ENCODE measurements around the gene JCAD. TPM values are rescaled to one million over a fixed set of nuclear protein-coding genes. Genes with fewer than 3 reads are reported as not detected.

Gene JCAD
- polyA plus RNA-seq, 1 of the 3 experiments (the other 2 are of a cell fraction) = 19.0 TPM

- H3K9me3 ChIP-seq = no peaks in the 10 kb centered on the region
- H3K4me1 ChIP-seq (ENCODE audit: control insufficient read depth in 1 of 2, insufficient read depth in 2 of 2, low read depth in 1 of 2, low read length in 1 of 2) = peaks cover 7% of the 10 kb centered on the region in 2 experiments; a peak in 3 of 4 replicates
- H3K27ac ChIP-seq (ENCODE audit: low read depth in 2 of 2, low read length in 1 of 2) = no peak overlapping the region
- no peaks in the 10 kb centered on the region for H3K9me2 ChIP-seq
- ChIA-PET CTCF (interaction anchor here (0.6 to 1.5 kb wide), 3 partner anchors 11 to 22 kb away, joined by 3 read pairs; no protein-coding TSS in a partner anchor), POLR2A (no interaction called here)
- H3K9ac ChIP-seq = no peak overlapping the region
- no peaks in the 10 kb centered on the region for H3K27me3 ChIP-seq (ENCODE audit: insufficient read depth)
- TF ChIP-seq JUND (IDR thresholded peaks at IDR 0.05) = no peak
- no peak for TF ChIP-seq CTCF (IDR thresholded peaks at IDR 0.05)
- TF ChIP-seq SMC3 (IDR thresholded peaks at IDR 0.05; ENCODE audit: low read depth, low read length) = no peak
- TF ChIP-seq RAD21 (IDR thresholded peaks at IDR 0.05; ENCODE audit: low read length) = no peak
- TF ChIP-seq TCF12 (IDR thresholded peaks at IDR 0.05) = no peak
- TF ChIP-seq TAF1 (IDR thresholded peaks at IDR 0.05; ENCODE audit: borderline replicate concordance, low read depth, low read length) = no peak
- no peak for TF ChIP-seq TEAD4 (IDR thresholded peaks at IDR 0.05; ENCODE audit: borderline replicate concordance, insufficient read depth)
- TF ChIP-seq RCOR1 (IDR thresholded peaks at IDR 0.05; ENCODE audit: low read length) = no peak
- TF ChIP-seq ELF1 (IDR thresholded peaks at IDR 0.05) = no peak
- no peak for TF ChIP-seq REST (IDR thresholded peaks at IDR 0.05; ENCODE audit: low read depth, low read length)
- H3F3A ChIP-seq (replicated peaks; ENCODE audit: insufficient read depth) = no peaks in the 10 kb centered on the region
- H2AFZ ChIP-seq (ENCODE audit: low read depth) = no peak overlapping the region
- H3K4me2 ChIP-seq = no peak overlapping the region
- H3K4me3 ChIP-seq (ENCODE audit: low read depth in 2 of 2, low read length in 1 of 2) = no peak overlapping the region
- no peak for DNase-seq
- H4K20me1 ChIP-seq (ENCODE audit: insufficient read depth) = no peaks in the 10 kb centered on the region
- H3K36me3 ChIP-seq (replicated peaks in 1 of 2; ENCODE audit: control insufficient read depth in 1 of 2, insufficient read depth in 2 of 2, low read length in 1 of 2) = no peaks in the 10 kb centered on the region
- 57% methylated on average over 2 of the region's 2 CpGs for WGBS (ENCODE audit: low lambda C conversion rate)
- no peaks in the 10 kb centered on the region for H3K79me2 ChIP-seq (ENCODE audit: insufficient read depth)
Observed at GRCh38 chr10:30074090-30074489, 14.7 kb upstream of the JCAD start.

GRCh38 chr10:30073767-30074060 is 14.3 kb upstream of the JCAD start:
- Histone ChIP-seq H3K4me2 (no peak overlapping the region), H3F3A (replicated peaks; ENCODE audit: insufficient read depth) (no peaks in the 10 kb centered on the region), H3K4me1 (ENCODE audit: control insufficient read depth in 1 of 2, insufficient read depth in 2 of 2, low read depth in 1 of 2, low read length in 1 of 2) (peaks cover 7% of the 10 kb centered on the region in 2 experiments; a peak in 3 of 4 replicates), H3K9me3 (no peaks in the 10 kb centered on the region), H3K79me2 (ENCODE audit: insufficient read depth) (no peaks in the 10 kb centered on the region), H3K9me2 (no peaks in the 10 kb centered on the region), H3K27ac (ENCODE audit: low read depth in 2 of 2, low read length in 1 of 2) (no peak overlapping the region), H2AFZ (ENCODE audit: low read depth) (no peak overlapping the region), H3K4me3 (ENCODE audit: low read depth in 2 of 2, low read length in 1 of 2) (no peak overlapping the region), H3K36me3 (replicated peaks in 1 of 2; ENCODE audit: control insufficient read depth in 1 of 2, insufficient read depth in 2 of 2, low read length in 1 of 2) (no peaks in the 10 kb centered on the region), H3K9ac (no peak overlapping the region), H4K20me1 (ENCODE audit: insufficient read depth) (no peaks in the 10 kb centered on the region), H3K27me3 (ENCODE audit: insufficient read depth) (no peaks in the 10 kb centered on the region)
- ChIA-PET CTCF (interaction anchor here (0.6 to 1.5 kb wide), 3 partner anchors 16 to 104 kb away, joined by 3 read pairs; no protein-coding TSS in a partner anchor), POLR2A (no interaction called here)
- 87% methylated on average over 4 of the region's 4 CpGs for WGBS (ENCODE audit: low lambda C conversion rate)
- DNase-seq = no peak
- TF ChIP-seq POLR2AphosphoS5 (IDR thresholded peaks at IDR 0.05; ENCODE audit: low read depth, low read length) = no peak
- no peak for TF ChIP-seq RFX5 (IDR thresholded peaks at IDR 0.05; ENCODE audit: low read length)
- no peak for TF ChIP-seq RAD21 (IDR thresholded peaks at IDR 0.05; ENCODE audit: low read length)
- TF ChIP-seq MXI1 (IDR thresholded peaks at IDR 0.05; ENCODE audit: low read depth, low read length) = no peak
- TF ChIP-seq TAF1 (IDR thresholded peaks at IDR 0.05; ENCODE audit: borderline replicate concordance, low read depth, low read length) = no peak
- no peak for TF ChIP-seq CTCF (IDR thresholded peaks at IDR 0.05)
- TF ChIP-seq USF1 (IDR thresholded peaks at IDR 0.05; ENCODE audit: borderline replicate concordance, low read depth) = no peak
- no peak for TF ChIP-seq GATA2 (CRISPR knock-in tag; IDR thresholded peaks at IDR 0.05)
- no peak for TF ChIP-seq RXRA (IDR thresholded peaks at IDR 0.05; ENCODE audit: borderline replicate concordance, low read depth)
- no peak for TF ChIP-seq SIN3A (IDR thresholded peaks at IDR 0.05; ENCODE audit: borderline replicate concordance, low read depth, low read length)
- TF ChIP-seq IRF3 (IDR thresholded peaks at IDR 0.05; ENCODE audit: low read depth, low read length) = no peak
